Measurements from ENCODE around the gene CXorf58.

CXorf58 gene

GRCh38 chrX:23898412-23898959, 9.3 kb upstream of the CXorf58 start:
- in situ Hi-C loops (cut with MboI; ENCODE audit: low sequenced_read_pairs): loop anchor here (25.0 kb wide), 1 partner anchor 111 kb away; the partner anchor contains the start of gene SAT1

DNA sequence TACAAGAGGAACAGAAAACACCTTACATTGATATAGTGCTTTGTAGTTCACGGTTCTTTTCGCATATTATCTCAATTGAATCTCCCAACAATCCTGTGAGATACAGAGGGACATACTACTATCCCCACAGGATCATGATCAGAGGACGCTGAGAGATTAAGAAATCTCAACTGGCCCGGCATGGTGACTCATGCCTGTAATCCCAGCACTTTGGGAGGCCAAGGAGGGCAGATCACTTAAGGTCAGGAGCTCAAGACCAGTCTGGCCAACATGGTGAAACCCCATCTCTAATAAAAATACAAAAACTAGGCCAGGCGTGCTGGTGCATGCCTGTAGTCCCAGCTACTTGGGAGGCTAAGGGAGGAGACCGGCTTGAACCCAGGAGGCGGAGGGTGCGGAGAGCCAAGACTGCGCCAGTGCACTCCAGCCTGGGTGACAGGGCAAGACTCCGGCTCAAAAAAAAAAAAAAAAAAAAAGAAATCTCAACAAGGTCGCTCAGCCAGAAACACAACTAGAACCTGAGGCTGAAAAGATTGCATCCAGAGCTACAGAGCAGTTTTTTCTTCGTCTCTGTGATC, 7.5 kb upstream of the CXorf58 start:
- in situ Hi-C loops (cut with MboI; ENCODE audit: low sequenced_read_pairs): loop anchor here (10.0 kb wide), 1 partner anchor 206 kb away; no protein-coding TSS in a partner anchor

- in situ Hi-C loops (cut with MboI; ENCODE audit: low sequenced_read_pairs): loop anchor here (10.0 kb wide), 1 partner anchor 206 kb away; no protein-coding TSS in a partner anchor
These were observed 6.7 kb upstream of the CXorf58 start for GRCh38 chrX:23901060-23901459.

DNA sequence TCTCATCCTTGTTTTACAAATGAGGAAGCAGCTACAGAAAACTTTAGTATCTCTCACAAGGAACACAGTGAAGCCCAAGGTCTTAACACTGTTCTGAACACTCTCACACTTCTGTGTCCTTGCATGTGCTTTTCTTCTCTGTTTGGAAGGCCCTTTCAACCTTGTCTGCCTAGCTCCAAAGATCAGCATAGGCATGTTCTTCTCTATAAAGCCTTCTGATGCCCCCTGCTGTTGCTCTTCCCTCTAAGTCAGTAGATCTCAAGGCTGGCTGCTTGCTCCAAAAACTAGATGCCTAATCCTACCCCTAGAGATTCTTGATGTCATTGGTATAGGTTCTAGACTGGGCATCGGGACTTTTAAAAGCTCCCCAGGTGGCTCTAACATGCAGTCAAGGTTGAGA, 6.0 kb upstream of the CXorf58 start:
- in situ Hi-C loops (cut with MboI; ENCODE audit: low sequenced_read_pairs): loop anchor here (10.0 kb wide), 1 partner anchor 207 kb away; no protein-coding TSS in a partner anchor

- in situ Hi-C loops (cut with MboI; ENCODE audit: low sequenced_read_pairs): loop anchor here (10.0 kb wide), 1 partner anchor 208 kb away; no protein-coding TSS in a partner anchor
These were observed 5.4 kb upstream of the CXorf58 start for GRCh38 chrX:23902419-23902818.

GRCh38 chrX:23904096-23904495, 3.7 kb upstream of the CXorf58 start:
- in situ Hi-C loops (cut with MboI; ENCODE audit: low sequenced_read_pairs): loop anchor here (10.0 kb wide), 1 partner anchor 209 kb away; no protein-coding TSS in a partner anchor

DNA sequence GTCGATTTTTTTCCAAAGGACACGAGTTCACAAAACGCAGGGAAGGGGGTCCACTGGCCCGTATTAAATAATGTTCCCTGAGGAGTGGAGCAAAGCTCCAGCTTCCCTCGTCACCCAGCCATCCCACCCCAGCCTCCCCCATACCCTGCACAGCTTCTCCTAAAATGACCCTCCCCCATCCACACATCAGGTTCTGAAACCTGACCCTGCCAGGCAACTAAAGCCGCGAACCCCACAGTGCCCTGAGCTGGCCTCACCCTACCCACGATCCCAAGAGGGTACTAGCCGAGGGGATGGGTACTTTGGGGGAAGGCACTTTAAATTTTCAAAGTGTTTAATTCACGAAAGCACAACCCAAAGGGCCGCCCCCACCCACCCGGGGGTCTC, 702 bp upstream of the CXorf58 start:
- in situ Hi-C loops (cut with MboI; ENCODE audit: low sequenced_read_pairs): loop anchor here (10.0 kb wide), 1 partner anchor 212 kb away; no protein-coding TSS in a partner anchor

- in situ Hi-C loops (cut with MboI; ENCODE audit: low sequenced_read_pairs): loop anchor here (10.0 kb wide), 1 partner anchor 214 kb away; no protein-coding TSS in a partner anchor
These were observed 606 bp downstream of the CXorf58 start for GRCh38 chrX:23908219-23909004.

- in situ Hi-C loops (cut with MboI; ENCODE audit: low sequenced_read_pairs): no loop called here
These were observed 3.5 kb downstream of the CXorf58 start for GRCh38 chrX:23911126-23911835.

- in situ Hi-C loops (cut with MboI; ENCODE audit: low sequenced_read_pairs): no loop called here
These were observed 11.3 kb downstream of the CXorf58 start for GRCh38 chrX:23919148-23919547.

GRCh38 chrX:23919706-23920320, 12.0 kb downstream of the CXorf58 start:
- in situ Hi-C loops (cut with MboI; ENCODE audit: low sequenced_read_pairs): no loop called here

DNA sequence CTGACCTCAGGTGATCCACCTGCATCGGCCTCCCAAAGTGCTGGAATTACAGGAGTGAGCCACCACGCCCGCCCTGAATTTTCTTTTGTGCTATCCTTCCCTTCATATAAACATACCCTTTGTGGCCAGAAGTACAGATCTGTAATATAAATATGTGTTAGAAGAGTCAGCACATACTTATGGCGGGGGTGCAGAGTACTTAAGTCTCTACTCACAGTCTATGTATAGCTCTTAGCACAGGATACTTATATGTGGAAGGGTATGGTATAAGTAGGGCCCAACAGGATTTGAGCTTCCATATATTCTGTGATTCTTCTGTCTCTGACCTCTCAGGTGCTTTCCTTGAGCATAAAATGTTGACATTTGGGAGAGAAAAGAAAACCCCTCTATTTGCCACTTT, 18.2 kb downstream of the CXorf58 start:
- in situ Hi-C loops (cut with MboI; ENCODE audit: low sequenced_read_pairs): no loop called here

DNA sequence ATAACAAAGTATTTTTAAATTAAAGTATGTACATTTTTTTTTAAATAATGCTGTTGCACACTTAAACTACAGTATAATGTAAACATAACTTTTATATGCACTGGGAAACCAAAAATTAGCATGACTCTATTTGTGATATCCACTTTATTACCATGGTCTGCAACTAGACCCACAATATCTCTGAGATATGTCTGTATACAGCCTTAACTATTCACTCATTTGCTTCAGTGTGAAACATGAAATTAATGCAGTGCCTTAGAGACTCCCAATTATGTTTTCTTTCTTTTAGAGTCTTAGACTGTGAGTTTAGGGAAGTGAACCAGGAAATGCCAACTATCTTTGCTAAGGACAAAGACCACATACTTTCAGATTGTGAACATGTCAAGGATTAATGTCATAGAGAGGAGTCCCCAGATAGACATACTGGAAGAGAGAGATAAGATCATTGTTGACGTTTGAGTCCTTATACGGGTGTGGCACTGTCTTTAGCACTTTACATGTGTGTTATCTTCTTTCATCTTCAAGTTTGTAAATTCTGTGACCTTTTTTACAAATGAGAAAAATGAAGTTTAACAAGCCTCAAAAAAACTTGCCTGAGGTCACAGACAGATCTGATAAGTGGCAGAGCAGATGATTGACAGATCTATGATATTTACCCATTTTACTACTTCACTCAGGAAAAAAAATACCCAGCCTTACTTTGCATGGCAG, 23.2 kb downstream of the CXorf58 start:
- in situ Hi-C loops (cut with MboI; ENCODE audit: low sequenced_read_pairs): no loop called here

- in situ Hi-C loops (cut with MboI; ENCODE audit: low sequenced_read_pairs): no loop called here
These were observed 24.2 kb downstream of the CXorf58 start for GRCh38 chrX:23932046-23932445.

DNA sequence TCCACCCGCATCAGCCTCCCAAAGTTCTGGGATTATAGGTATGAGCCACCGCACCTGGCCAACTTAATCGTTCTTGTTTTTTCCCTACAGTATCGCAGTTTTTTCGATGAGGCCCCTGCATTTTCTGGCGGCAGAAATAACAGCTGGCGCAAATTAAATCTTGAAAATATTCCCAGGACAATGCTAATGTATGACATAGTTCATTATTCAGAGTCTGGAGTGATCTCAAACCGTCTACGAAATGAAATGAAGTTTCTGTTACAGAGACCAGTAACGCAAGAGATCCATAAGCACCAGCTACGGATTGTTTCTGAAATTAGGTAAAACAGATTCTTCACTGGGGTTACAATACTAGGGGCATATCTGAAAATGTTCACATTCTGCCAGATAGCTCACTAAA, 27.3 kb downstream of the CXorf58 start:
- in situ Hi-C loops (cut with MboI; ENCODE audit: low sequenced_read_pairs): no loop called here

DNA sequence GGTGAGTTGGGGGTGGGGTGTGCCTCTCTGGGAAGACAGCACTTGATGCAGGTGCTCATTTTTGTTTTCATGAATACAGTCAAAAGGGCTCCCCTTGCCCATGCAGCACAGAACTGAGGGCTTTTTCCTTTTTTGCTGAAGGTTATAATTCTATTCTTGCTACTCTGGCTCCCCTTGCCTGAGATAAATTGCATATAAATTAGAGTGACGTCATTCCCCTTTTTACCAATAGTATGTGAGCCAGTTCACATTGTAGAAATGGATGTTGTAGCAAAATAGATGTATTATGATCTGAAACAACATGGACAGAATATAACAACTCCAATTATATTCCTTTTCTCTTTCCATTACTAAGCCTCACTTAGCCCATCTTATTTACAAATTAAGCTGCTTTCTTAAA, 28.4 kb downstream of the CXorf58 start:
- in situ Hi-C loops (cut with MboI; ENCODE audit: low sequenced_read_pairs): no loop called here

DNA sequence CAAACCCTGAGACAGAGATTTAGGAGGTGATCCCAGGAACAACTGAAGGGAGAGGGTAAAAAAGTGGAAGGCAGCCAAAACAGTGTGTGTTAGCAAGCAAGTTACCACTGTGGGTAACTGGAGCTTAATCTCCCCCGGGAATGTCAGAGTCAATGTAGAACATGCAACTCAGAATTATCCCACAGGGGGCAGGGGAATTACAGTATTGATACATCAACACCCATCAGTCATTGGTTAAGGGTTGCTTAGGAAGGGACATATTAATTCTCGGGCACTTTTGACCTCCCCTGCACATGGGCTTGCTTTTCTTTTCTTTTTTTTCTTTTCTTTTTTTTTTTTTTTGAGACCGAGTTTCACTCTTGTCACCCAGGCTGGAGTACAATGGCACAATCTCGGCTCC, 29.3 kb downstream of the CXorf58 start:
- in situ Hi-C loops (cut with MboI; ENCODE audit: low sequenced_read_pairs): no loop called here

GRCh38 chrX:23938690-23939089, 30.9 kb downstream of the CXorf58 start:
- in situ Hi-C loops (cut with MboI; ENCODE audit: low sequenced_read_pairs): no loop called here

DNA sequence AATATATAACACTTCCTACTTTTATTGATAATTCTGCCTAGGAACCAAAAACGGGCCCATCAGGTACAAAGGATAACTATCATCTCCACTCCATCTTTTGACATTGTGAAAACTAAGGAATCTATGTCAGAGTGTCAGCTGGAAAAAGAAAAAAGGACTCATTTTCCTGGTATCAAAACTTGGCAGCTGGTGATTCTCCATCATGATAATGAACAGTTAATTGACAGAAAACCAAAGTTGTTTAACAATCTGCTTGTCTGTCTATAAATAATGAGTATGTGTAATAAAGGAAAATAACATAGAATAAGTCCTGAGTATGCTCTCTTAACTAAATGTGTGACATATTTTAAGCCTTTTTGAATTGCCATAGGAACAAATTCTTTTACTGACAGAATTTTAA, 31.4 kb downstream of the CXorf58 start:
- in situ Hi-C loops (cut with MboI; ENCODE audit: low sequenced_read_pairs): no loop called here

- in situ Hi-C loops (cut with MboI; ENCODE audit: low sequenced_read_pairs): no loop called here
These were observed 36.4 kb downstream of the CXorf58 start for GRCh38 chrX:23944234-23944633.
